Suprapubic skin (tissue), 4 donors: ENCODE results near the gene ENTPD5. TPM values are rescaled to one million over a fixed set of nuclear protein-coding genes. Genes with fewer than 3 reads are reported as not detected.
"Not testable (repeated sequence)": the region's sequence is repeated elsewhere in the genome, so short reads cannot be mapped to it uniquely, and the experiment has no call there.

Experiments used
- DNase-seq, 2 donors: peaks; one replicate each; pipeline ENCODE4 v3.0.0-alpha.2; 2019; ENCODE audit warnings: low spot score in 2 of 2
- H3K27ac ChIP-seq: fragments of 200-600 bp; sonication (generic); one replicate; pipeline ENCODE4 v1.5.1; 2019
- H3K27me3 ChIP-seq: fragments of 200-600 bp; sonication (generic); one replicate; pipeline ENCODE4 v1.5.1; 2019
- H3K36me3 ChIP-seq: fragments of 200-600 bp; sonication (generic); one replicate; pipeline ENCODE4 v1.5.1; 2019
- H3K4me1 ChIP-seq: fragments of 200-600 bp; sonication (generic); one replicate; pipeline ENCODE4 v1.5.1; 2019
- H3K4me3 ChIP-seq: fragments of 200-600 bp; sonication (generic); one replicate; pipeline ENCODE4 v1.5.1; 2019; ENCODE audit warnings: mild to moderate bottlenecking
- H3K9me3 ChIP-seq: fragments of 200-600 bp; sonication (generic); one replicate; pipeline ENCODE4 v1.5.1; 2019
- EP300 ChIP-seq: sonication (generic); formaldehyde crosslinking; IDR thresholded peaks from one replicate; pipeline ENCODE4 v1.6.1; 2017; ENCODE audit warnings: antibody characterized with exemption
- POLR2A ChIP-seq, 2 donors: fragments of 450-650 bp; IDR thresholded peaks; one replicate each; pipeline ENCODE4 v1.6.1; 2017; ENCODE audit warnings: antibody characterized with exemption in 2 of 2, mild to moderate bottlenecking in 2 of 2, moderate library complexity in 2 of 2
- POLR2AphosphoS5 ChIP-seq, 3 donors: sonication (generic); formaldehyde crosslinking; IDR thresholded peaks; one replicate each; pipeline ENCODE4 v1.6.1; 2017; ENCODE audit warnings: antibody characterized with exemption in 3 of 3
- WGBS: methylation state at CpG from one replicate; pipeline ENCODE4 v1.1.5; 2018; 5-methylcytosine and 5-hydroxymethylcytosine counted together
- total RNA-seq, 4 donors: library from RNA; depleted of rRNA; stranded (reverse); fragments of >200 nt; gene quantifications; one replicate each; pipeline ENCODE4 v1.1.0, GENCODE V29; 2016
- TF ChIP-seq, protein P1 (sequence below), 2 donors: fragments of 200-600 bp in 1 of 2; fragments of 450-650 bp in 1 of 2; sonication (generic) in 1 of 2; IDR thresholded peaks; one replicate each; pipeline ENCODE4 v1.5.1; 2016 to 2019; ENCODE audit warnings: antibody characterized with exemption in 2 of 2, mild to moderate bottlenecking in 1 of 2, moderate library complexity in 1 of 2

ENTPD5 gene
- total RNA-seq, 4 donors from 2014 or later: 9.2 to 18.4 (median 11.6) TPM

DNA sequence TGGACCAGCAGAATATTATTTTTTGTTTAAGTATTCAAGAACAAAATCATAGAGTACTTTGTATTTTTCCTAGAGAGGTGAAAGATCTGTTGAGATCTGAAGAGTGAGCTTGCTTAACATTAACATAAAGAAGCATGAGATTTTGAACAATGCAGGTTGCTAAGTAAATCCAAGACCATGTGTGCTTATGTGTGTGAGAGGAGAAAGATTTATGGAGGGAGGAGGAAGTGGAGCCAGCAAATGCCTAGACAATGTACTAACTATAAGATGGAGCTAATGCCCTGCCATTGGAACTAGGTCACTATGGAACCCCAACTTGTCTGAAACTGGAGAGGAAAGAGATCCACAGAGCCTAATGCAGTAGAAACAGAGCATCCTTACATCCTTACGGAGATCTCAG, 82.5 kb downstream of the ENTPD5 start:
- Histone ChIP-seq H3K4me3 (no peak overlapping the region), H3K9me3 (no peaks in the 10 kb centered on the region), H3K27me3 (no peaks in the 10 kb centered on the region), H3K36me3 (peaks cover 53% of the 10 kb centered on the region), H3K27ac (no peak overlapping the region), H3K4me1 (no peaks in the 10 kb centered on the region)
- 87% methylated on average over 1 of the region's 1 CpG for WGBS
- no peak for DNase-seq
- TF ChIP-seq, protein P1, sequence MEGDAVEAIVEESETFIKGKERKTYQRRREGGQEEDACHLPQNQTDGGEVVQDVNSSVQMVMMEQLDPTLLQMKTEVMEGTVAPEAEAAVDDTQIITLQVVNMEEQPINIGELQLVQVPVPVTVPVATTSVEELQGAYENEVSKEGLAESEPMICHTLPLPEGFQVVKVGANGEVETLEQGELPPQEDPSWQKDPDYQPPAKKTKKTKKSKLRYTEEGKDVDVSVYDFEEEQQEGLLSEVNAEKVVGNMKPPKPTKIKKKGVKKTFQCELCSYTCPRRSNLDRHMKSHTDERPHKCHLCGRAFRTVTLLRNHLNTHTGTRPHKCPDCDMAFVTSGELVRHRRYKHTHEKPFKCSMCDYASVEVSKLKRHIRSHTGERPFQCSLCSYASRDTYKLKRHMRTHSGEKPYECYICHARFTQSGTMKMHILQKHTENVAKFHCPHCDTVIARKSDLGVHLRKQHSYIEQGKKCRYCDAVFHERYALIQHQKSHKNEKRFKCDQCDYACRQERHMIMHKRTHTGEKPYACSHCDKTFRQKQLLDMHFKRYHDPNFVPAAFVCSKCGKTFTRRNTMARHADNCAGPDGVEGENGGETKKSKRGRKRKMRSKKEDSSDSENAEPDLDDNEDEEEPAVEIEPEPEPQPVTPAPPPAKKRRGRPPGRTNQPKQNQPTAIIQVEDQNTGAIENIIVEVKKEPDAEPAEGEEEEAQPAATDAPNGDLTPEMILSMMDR (IDR thresholded peaks at IDR 0.05): no peak
- TF ChIP-seq EP300 (no peak), POLR2AphosphoS5 (IDR thresholded peaks at IDR 0.05) (no peak), POLR2A (IDR thresholded peaks at IDR 0.05) (no peak)

DNA sequence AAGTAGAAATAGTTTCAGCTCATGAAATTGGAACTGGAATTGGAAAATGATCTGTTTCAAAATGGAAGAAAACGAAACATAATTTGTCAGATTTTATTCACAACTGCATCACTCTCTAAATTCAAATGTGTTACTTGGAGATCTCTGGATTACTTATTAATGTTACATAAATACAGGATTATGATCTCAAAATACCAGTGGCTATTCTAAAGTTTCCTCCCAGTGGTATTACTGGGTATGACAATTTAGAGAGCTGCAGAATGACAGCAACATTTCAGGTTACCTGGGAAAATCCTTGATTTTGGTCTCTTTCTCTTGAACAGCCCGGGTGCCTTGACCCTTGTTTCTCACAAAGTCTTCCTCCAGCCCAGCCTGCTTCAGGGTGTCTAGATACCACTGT, 83.4 kb downstream of the ENTPD5 start:
- H3K27me3 ChIP-seq: no peaks in the 10 kb centered on the region
- H3K36me3 ChIP-seq: peaks cover 60% of the 10 kb centered on the region
- 87% methylated on average over 2 of the region's 2 CpGs for WGBS
- no peaks in the 10 kb centered on the region for H3K4me1 ChIP-seq
- H3K27ac ChIP-seq: no peak overlapping the region
- TF ChIP-seq POLR2AphosphoS5 (IDR thresholded peaks at IDR 0.05): no peak
- no peak for TF ChIP-seq POLR2A (IDR thresholded peaks at IDR 0.05)
- no peak for TF ChIP-seq EP300
- TF ChIP-seq, protein P1 (IDR thresholded peaks at IDR 0.05): peak; percentile 3 to 14
- H3K9me3 ChIP-seq: no peaks in the 10 kb centered on the region
- no peak for DNase-seq
- no peak overlapping the region for H3K4me3 ChIP-seq

DNA sequence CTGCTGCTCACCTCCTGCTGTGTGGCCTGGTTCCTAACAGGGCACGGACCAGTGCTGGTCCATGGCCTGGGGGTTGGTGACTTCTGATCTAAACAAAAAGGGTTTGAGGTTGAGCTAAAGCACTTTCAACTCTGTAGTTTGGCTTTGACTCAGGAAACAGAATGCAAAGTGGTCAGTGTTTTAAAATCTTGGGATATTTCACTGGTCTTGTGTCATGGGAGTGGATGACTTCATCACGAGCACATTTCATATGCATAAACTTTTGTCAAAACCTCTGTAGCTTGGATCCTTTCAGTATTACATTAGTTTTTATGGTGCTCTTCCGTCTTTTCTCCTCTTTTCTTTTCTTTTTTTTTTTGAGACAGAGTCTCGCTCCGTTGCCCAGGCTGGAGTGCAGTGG, 94.8 kb downstream of the ENTPD5 start:
- Histone ChIP-seq H3K4me1 (no peaks in the 10 kb centered on the region), H3K9me3 (no peaks in the 10 kb centered on the region), H3K36me3 (peaks cover 97% of the 10 kb centered on the region), H3K4me3 (no peak overlapping the region), H3K27ac (no peak overlapping the region), H3K27me3 (no peaks in the 10 kb centered on the region)
- DNase-seq: no peak
- 95% methylated on average over 5 of the region's 5 CpGs for WGBS
- TF ChIP-seq EP300: no peak
- no peak for TF ChIP-seq POLR2AphosphoS5 (IDR thresholded peaks at IDR 0.05)
- TF ChIP-seq, protein P1 (IDR thresholded peaks at IDR 0.05): no peak
- no peak for TF ChIP-seq POLR2A (IDR thresholded peaks at IDR 0.05)

DNA sequence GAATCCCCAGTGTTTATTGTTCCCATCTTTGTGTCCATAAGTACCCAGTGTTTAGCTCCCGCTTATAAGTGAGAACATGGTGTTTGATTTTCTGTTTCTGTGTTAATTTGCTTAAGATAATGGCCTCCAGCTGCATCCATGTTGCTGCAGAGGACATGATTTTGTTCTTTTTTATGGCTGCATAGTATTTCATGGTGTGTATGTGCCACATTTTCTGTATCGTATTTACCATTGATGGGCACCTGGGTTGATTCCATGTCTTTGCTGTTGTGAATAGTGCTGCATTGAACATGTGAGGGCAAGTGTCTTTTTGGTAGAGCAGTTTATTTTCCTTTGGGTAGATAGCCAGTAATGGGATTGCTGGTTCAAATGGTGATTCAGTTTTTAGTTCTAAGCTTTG, 99.6 kb downstream of the ENTPD5 start:
- H3K27me3 ChIP-seq, H3K4me3 ChIP-seq, H3K9me3 ChIP-seq, H3K27ac ChIP-seq, H3K4me1 ChIP-seq, DNase-seq: not testable (repeated sequence)
- H3K36me3 ChIP-seq: peaks cover 79% of the 10 kb centered on the region
- 98% methylated on average over 2 of the region's 2 CpGs for WGBS

DNA sequence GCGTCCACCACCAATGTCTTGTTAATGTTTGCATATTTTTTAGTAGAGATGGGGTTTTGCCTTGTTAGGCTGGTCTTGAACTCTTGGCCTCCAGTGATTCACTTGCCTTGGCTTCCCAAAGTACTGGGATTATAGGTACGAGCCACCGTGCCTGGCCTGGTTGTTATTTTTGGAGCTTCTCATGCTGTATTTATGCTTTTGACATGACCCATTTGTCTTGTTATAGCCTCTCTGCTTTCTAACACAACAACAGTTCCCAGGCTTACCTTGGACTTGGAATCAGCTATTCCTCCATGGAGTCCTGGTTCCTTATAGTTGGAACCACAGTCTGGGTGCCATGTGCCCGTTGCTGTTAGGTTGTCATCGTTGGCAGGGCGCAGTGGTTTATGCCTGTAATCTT, 102.8 kb downstream of the ENTPD5 start:
- Histone ChIP-seq H3K9me3 (no peaks in the 10 kb centered on the region), H3K36me3 (peaks cover 79% of the 10 kb centered on the region), H3K27ac (no peak overlapping the region), H3K4me3 (no peak overlapping the region), H3K4me1 (no peaks in the 10 kb centered on the region), H3K27me3 (no peaks in the 10 kb centered on the region)
- TF ChIP-seq, protein P1 (IDR thresholded peaks at IDR 0.05): no peak
- no peak for TF ChIP-seq EP300
- no peak for TF ChIP-seq POLR2A (IDR thresholded peaks at IDR 0.05)
- TF ChIP-seq POLR2AphosphoS5 (IDR thresholded peaks at IDR 0.05): no peak
- no peak for DNase-seq
- WGBS: 88% methylated on average over 6 of the region's 6 CpGs

DNA sequence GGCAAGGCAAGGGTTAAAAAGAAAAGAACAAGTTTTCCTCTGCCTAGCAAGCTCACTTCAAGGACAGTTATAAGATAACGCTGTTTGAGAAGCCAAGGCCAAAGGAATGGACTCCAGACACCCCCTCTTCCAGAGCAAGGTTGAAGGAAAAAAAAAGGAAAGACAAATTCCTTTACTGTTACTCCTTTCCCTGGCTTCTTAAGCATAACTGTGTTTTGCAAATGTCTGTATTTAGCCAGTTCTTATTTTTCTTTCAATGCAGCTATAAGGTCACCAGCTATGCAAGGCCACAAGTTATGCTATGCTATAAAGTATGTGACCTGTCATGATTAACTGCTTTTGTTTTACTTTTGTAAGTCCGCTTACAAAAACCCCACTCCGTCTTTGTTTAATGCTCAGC, 105.8 kb downstream of the ENTPD5 start:
- Histone ChIP-seq H3K27ac (no peak overlapping the region), H3K36me3 (peaks cover 81% of the 10 kb centered on the region), H3K4me3 (no peak overlapping the region), H3K4me1 (no peaks in the 10 kb centered on the region), H3K9me3 (no peaks in the 10 kb centered on the region), H3K27me3 (no peaks in the 10 kb centered on the region)
- no peak for TF ChIP-seq POLR2A (IDR thresholded peaks at IDR 0.05)
- no peak for TF ChIP-seq EP300
- TF ChIP-seq, protein P1 (IDR thresholded peaks at IDR 0.05): no peak
- TF ChIP-seq POLR2AphosphoS5 (IDR thresholded peaks at IDR 0.05): no peak
- 86% methylated on average over 3 of the region's 3 CpGs for WGBS
- no peak for DNase-seq
